HEK293T (cell line): Measurements from ENCODE around the gene MLH3.
"Not testable (repeated sequence)": the region's sequence is repeated elsewhere in the genome, so short reads cannot be mapped to it uniquely, and the experiment has no call there.

ENCODE experiments used
- CTCF ChIA-PET: fragments of 350-600 bp; formaldehyde crosslinking; extraction: SDS; loops from one replicate; lab custom pipeline; 2021; ENCODE audit warnings: antibody characterized with exemption, inconsistent platforms; lab: Yijun Ruan, JAX
- POLR2A ChIA-PET: fragments of 350-600 bp; formaldehyde crosslinking; extraction: SDS; loops from one replicate; lab custom pipeline; 2020; ENCODE audit warnings: antibody characterized with exemption, inconsistent platforms; lab: Yijun Ruan, JAX
- DNase-seq: peaks from one replicate; pipeline ENCODE4 v3.0.0; 2012; ENCODE audit warnings: mixed read lengths; ENCODE audit errors: extremely low spot score
- ARNT ChIP-seq: fragments of 450-650 bp; IDR thresholded peaks from 2 replicates; pipeline ENCODE4 v1.6.1; 2017; ENCODE audit warnings: mild to moderate bottlenecking
- BHLHE40 ChIP-seq: fragments of 450-650 bp; IDR thresholded peaks from 2 replicates; pipeline ENCODE4 v1.6.1; 2016; ENCODE audit warnings: mild to moderate bottlenecking, moderate library complexity, borderline replicate concordance
- CTBP1 ChIP-seq: fragments of 450-650 bp; IDR thresholded peaks from 2 replicates; pipeline ENCODE4 v1.6.1; 2016; ENCODE audit warnings: borderline replicate concordance
- ELF4 ChIP-seq: fragments of 450-650 bp; IDR thresholded peaks from 2 replicates; pipeline ENCODE4 v1.6.1; 2017; ENCODE audit warnings: antibody characterized with exemption
- FOXA1 ChIP-seq: fragments of 450-650 bp; IDR thresholded peaks from 2 replicates; pipeline ENCODE4 v1.6.1; 2016; ENCODE audit warnings: mild to moderate bottlenecking
- FOXK2 ChIP-seq: fragments of 450-650 bp; IDR thresholded peaks from 2 replicates; pipeline ENCODE4 v1.6.1; 2016; ENCODE audit warnings: mild to moderate bottlenecking
- FOXM1 ChIP-seq: fragments of 450-650 bp; IDR thresholded peaks from 2 replicates; pipeline ENCODE4 v1.6.1; 2017; ENCODE audit warnings: mild to moderate bottlenecking, borderline replicate concordance
- HDGF ChIP-seq: fragments of 450-650 bp; IDR thresholded peaks from 2 replicates; pipeline ENCODE4 v1.6.1; 2017; ENCODE audit warnings: antibody characterized with exemption, borderline replicate concordance
- L3MBTL2 ChIP-seq: fragments of 450-650 bp; conservative IDR thresholded peaks from 2 replicates; pipeline ENCODE4 v1.6.1; 2016; ENCODE audit warnings: mild to moderate bottlenecking
- LEF1 ChIP-seq: fragments of 450-650 bp; IDR thresholded peaks from 2 replicates; pipeline ENCODE4 v1.6.1; 2017; ENCODE audit warnings: mild to moderate bottlenecking, borderline replicate concordance
- NFRKB ChIP-seq: fragments of 450-650 bp; IDR thresholded peaks from 2 replicates; pipeline ENCODE4 v1.6.1; 2016; ENCODE audit warnings: mild to moderate bottlenecking, moderate library complexity
- PKNOX1 ChIP-seq: fragments of 450-650 bp; IDR thresholded peaks from 2 replicates; pipeline ENCODE4 v1.6.1; 2016
- SP1 ChIP-seq: fragments of 450-650 bp; IDR thresholded peaks from 2 replicates; pipeline ENCODE4 v1.6.1; 2017
- SUZ12 ChIP-seq: fragments of 450-650 bp; IDR thresholded peaks from 2 replicates; pipeline ENCODE4 v1.6.1; 2016; ENCODE audit warnings: mild to moderate bottlenecking
- TARDBP ChIP-seq: fragments of 450-650 bp; IDR thresholded peaks from 2 replicates; pipeline ENCODE4 v1.6.1; 2016
- ZNF384 ChIP-seq: fragments of 450-650 bp; IDR thresholded peaks from 2 replicates; pipeline ENCODE4 v1.6.1; 2016

Gene MLH3

DNA sequence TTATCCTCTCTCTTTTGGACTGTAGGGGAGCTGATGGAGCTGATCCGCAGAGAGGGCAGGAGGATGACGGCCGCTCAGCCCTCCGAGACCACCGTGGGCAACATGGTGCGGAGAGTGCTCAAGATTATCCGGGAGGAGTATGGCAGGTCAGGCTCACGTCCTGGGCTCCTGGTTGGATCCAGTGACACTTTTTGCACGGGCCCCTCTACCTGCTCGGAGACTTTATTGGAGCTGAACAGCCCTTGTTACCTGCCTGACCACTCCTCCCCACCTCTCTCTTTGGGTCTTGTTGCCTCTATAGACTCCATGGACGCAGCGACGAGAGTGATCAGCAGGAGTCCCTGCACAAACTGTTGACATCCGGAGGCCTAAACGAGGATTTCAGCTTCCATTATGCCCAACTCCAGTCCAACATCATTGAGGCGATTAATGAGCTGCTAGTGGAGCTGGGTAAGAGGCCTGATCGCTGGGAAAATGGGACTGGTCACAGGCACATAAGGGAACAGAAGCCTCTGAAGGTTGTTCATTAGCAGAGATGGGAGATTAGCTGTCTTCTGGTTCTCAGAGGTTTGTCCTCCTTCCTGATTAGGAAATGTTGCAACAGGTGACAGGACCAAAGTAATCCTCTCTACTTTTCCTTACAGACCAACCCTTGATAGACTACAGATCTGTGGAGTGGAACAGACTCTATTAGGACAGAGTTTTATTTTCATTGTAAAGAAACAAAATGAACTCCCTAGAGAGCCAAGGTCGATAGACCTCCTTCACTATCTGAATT is 47.8 kb downstream of the MLH3 start:
- no peak for TF ChIP-seq CTBP1
- TF ChIP-seq FOXA1 = no peak
- ChIA-PET CTCF (interaction anchor here (1.0 kb wide), 1 partner anchor 58 kb away, joined by 5 read pairs; no protein-coding TSS in a partner anchor), POLR2A (interaction anchor here (0.8 to 2.0 kb wide), 11 partner anchors 10 to 66 kb away, joined by 3 to 11 read pairs (median 4); partner anchors contain the start of genes ACYP1, PGF and ZC2HC1C)
- DNase-seq = no peak

- CTCF ChIA-PET = interaction anchor here (0.6 to 1.3 kb wide), 4 partner anchors 22 to 58 kb away, joined by 3 to 5 read pairs (median 4); no protein-coding TSS in a partner anchor
- TF ChIP-seq ZNF384 = no peak
- peak; percentile 97 for TF ChIP-seq PKNOX1
- TF ChIP-seq L3MBTL2 = peak; percentile 51
- no peak for TF ChIP-seq HDGF
- TF ChIP-seq SUZ12 = no peak
- TF ChIP-seq ELF4 = peak; percentile 49; the same call in 1 of the 2 replicates
- TF ChIP-seq NFRKB = no peak
- POLR2A ChIA-PET = interaction anchor here (0.6 to 2.0 kb wide), 11 partner anchors 10 to 236 kb away, joined by 3 to 11 read pairs (median 3); partner anchors contain the start of genes ACYP1, PGF and ZC2HC1C
- DNase-seq = peak; percentile 97
Measured at GRCh38 chr14:75002392-75003249, 48.6 kb downstream of the MLH3 start, which contains the start of gene EIF2B2. TSS of gene EIF2B2 (plus strand) at chr14:75002921. CDS start at chr14:75002991, 70 bp downstream.

DNA sequence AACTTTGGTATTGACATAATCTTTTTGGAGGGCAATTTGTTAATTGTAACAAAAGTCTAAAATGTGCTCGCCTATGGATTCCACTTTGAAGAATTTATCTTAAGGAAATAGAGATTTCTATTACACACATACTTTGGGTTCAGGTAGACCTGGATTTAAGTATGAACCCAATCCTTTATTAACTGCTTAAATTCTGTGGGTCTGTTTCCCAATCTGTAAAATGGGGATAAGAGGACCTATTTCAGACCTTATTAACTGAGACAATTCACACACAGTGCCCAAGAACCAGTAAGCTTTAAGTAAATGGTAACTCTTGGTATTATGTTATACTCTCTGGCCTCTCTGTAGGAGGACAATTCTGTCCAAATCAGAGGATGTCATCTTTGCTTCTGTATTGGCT is 49.4 kb downstream of the MLH3 start:
- ChIA-PET POLR2A (interaction anchor here (0.9 to 2.0 kb wide), 4 partner anchors 19 to 82 kb away, joined by 3 to 11 read pairs (median 6); no protein-coding TSS in a partner anchor), CTCF (interaction anchor here (0.6 to 1.3 kb wide), 3 partner anchors 22 to 57 kb away, joined by 3 to 4 read pairs (median 3); no protein-coding TSS in a partner anchor)
- DNase-seq = no peak
- no peak for TF ChIP-seq ZNF384
- TF ChIP-seq FOXK2 = no peak
- TF ChIP-seq CTBP1 = no peak
- TF ChIP-seq PKNOX1 = no peak
- no peak for TF ChIP-seq FOXM1
- TF ChIP-seq BHLHE40 = no peak
- no peak for TF ChIP-seq HDGF
- TF ChIP-seq SP1 = no peak
- no peak for TF ChIP-seq SUZ12
- TF ChIP-seq L3MBTL2 = no peak
- TF ChIP-seq LEF1 = no peak
- TF ChIP-seq FOXA1 = no peak
- no peak for TF ChIP-seq TARDBP
- no peak for TF ChIP-seq NFRKB
- no peak for TF ChIP-seq ELF4

- POLR2A ChIA-PET = no interaction called here
Measured at GRCh38 chr14:75001261-75001660, 50.0 kb downstream of the MLH3 start.

GRCh38 chr14:74995781-74996180 is 55.5 kb downstream of the MLH3 start:
- DNase-seq, POLR2A ChIA-PET, CTCF ChIA-PET: not testable (repeated sequence)

More at GRCh38 chr14:75001261-75001660, 50.0 kb downstream of the MLH3 start:
- TF ChIP-seq ARNT (no peak), NFRKB (no peak), HDGF (no peak), FOXK2 (no peak), ELF4 (no peak), TARDBP (no peak), PKNOX1 (no peak), BHLHE40 (no peak), LEF1 (no peak), L3MBTL2 (no peak), FOXM1 (no peak), ZNF384 (no peak), CTBP1 (no peak), SUZ12 (no peak), FOXA1 (no peak), SP1 (no peak)
- CTCF ChIA-PET = interaction anchor here (1.3 kb wide), 1 partner anchor 56 kb away, joined by 4 read pairs; no protein-coding TSS in a partner anchor
- no peak for DNase-seq

DNA sequence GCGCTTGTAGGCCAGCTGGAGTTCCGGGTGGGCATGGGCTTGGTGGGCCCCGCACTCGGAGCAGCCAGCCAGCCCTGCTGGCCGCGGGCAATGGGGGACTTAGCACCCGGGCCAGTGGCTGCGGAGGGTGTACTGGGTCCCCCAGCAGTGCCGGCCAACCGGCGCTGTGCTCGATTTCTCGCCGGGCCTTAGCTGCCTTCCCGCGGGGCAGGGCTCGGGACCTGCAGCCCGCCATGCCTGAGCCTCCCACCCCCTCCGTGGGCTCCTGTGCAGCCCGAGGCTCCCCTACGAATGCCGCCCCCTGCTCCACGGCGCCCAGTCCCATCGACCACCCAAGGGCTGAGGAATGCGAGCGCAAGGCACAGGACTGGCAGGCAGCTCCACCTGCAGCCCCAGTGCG is 57.1 kb downstream of the MLH3 start:
- DNase-seq, CTCF ChIA-PET, POLR2A ChIA-PET: not testable (repeated sequence)
